Upper lobe of right lung (tissue), 1 donor: ENCODE results near the gene GPR17. TPM values are rescaled to one million over a fixed set of nuclear protein-coding genes. Genes with fewer than 3 reads are reported as not detected.
A peak's percentile ranks its signal among the peaks of the same experiment; 100 is the strongest.

Experiments used
- ATAC-seq: fragments of 200-7000 bp; cut with Tn5 transposase; one replicate; pipeline ENCODE4 v1.9.1; 2020; ENCODE audit warnings: mild to moderate bottlenecking, moderate library complexity
- DNase-seq: peaks from one replicate; pipeline ENCODE4 v3.0.0-alpha.2; 2020
- H3K27ac ChIP-seq: fragments of 200-600 bp; one replicate; pipeline ENCODE4 v1.8.0; 2022
- H3K27me3 ChIP-seq: fragments of 200-600 bp; one replicate; pipeline ENCODE4 v1.8.0; 2022; ENCODE audit warnings: mild to moderate bottlenecking
- H3K36me3 ChIP-seq: fragments of 200-600 bp; one replicate; pipeline ENCODE4 v1.8.0; 2022
- H3K4me1 ChIP-seq: fragments of 200-600 bp; one replicate; pipeline ENCODE4 v1.8.0; 2022
- H3K4me3 ChIP-seq: fragments of 200-600 bp; one replicate; pipeline ENCODE4 v1.8.0; 2022; ENCODE audit warnings: mild to moderate bottlenecking
- H3K9me3 ChIP-seq: fragments of 200-600 bp; one replicate; pipeline ENCODE4 v1.8.0; 2022
- intact Hi-C: fragments of 100-400 bp; cut with DNase I; formaldehyde crosslinking; loops from one replicate; pipeline ENCODE4 v1.11.0; 2022
- total RNA-seq: library from RNA; stranded (reverse); fragmentation: NEBNext Ultra II Directional; extraction: Animal tissue kit (Norgen Biotek cat#: 25700); gene quantifications from one replicate; pipeline ENCODE4 v1.2.1, GENCODE V29; 2021
- TF ChIP-seq, protein P1 (sequence below): fragments of 200-600 bp; IDR thresholded peaks from one replicate; pipeline ENCODE4 v1.8.0; 2022; ENCODE audit warnings: antibody characterized with exemption
- donor health status: DM: no; HTN: yes; CAD: no; lungs with severe emphysema.

The GPR17 gene
- total RNA-seq, 1 donor from 2014 or later = 0.49 TPM

GRCh38 chr2:127660291-127660578 lies 14.3 kb downstream of the GPR17 start:
- no peaks in the 10 kb centered on the region for H3K27me3 ChIP-seq
- DNase-seq = peak; percentile 22

GRCh38 chr2:127661072-127661649 lies 15.2 kb downstream of the GPR17 start:
- Histone ChIP-seq H3K4me3 (no peak overlapping the region), H3K4me1 (peaks cover 25% of the 10 kb centered on the region), H3K27me3 (no peaks in the 10 kb centered on the region), H3K9me3 (no peaks in the 10 kb centered on the region), H3K36me3 (no peaks in the 10 kb centered on the region), H3K27ac (peak overlapping the region; percentile 73)
- TF ChIP-seq, protein P1, sequence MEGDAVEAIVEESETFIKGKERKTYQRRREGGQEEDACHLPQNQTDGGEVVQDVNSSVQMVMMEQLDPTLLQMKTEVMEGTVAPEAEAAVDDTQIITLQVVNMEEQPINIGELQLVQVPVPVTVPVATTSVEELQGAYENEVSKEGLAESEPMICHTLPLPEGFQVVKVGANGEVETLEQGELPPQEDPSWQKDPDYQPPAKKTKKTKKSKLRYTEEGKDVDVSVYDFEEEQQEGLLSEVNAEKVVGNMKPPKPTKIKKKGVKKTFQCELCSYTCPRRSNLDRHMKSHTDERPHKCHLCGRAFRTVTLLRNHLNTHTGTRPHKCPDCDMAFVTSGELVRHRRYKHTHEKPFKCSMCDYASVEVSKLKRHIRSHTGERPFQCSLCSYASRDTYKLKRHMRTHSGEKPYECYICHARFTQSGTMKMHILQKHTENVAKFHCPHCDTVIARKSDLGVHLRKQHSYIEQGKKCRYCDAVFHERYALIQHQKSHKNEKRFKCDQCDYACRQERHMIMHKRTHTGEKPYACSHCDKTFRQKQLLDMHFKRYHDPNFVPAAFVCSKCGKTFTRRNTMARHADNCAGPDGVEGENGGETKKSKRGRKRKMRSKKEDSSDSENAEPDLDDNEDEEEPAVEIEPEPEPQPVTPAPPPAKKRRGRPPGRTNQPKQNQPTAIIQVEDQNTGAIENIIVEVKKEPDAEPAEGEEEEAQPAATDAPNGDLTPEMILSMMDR = no peak
- intact Hi-C loops = no loop called here
- peak; percentile 54 for DNase-seq
- ATAC-seq = no peak

More at GRCh38 chr2:127660291-127660578, 14.3 kb downstream of the GPR17 start:
- Histone ChIP-seq H3K27ac (peak overlapping the region; percentile 73), H3K36me3 (no peaks in the 10 kb centered on the region), H3K4me3 (no peak overlapping the region), H3K4me1 (peaks cover 25% of the 10 kb centered on the region), H3K9me3 (no peaks in the 10 kb centered on the region)
- no peak for ATAC-seq
- intact Hi-C loops = no loop called here
- TF ChIP-seq, protein P1 = no peak

DNA sequence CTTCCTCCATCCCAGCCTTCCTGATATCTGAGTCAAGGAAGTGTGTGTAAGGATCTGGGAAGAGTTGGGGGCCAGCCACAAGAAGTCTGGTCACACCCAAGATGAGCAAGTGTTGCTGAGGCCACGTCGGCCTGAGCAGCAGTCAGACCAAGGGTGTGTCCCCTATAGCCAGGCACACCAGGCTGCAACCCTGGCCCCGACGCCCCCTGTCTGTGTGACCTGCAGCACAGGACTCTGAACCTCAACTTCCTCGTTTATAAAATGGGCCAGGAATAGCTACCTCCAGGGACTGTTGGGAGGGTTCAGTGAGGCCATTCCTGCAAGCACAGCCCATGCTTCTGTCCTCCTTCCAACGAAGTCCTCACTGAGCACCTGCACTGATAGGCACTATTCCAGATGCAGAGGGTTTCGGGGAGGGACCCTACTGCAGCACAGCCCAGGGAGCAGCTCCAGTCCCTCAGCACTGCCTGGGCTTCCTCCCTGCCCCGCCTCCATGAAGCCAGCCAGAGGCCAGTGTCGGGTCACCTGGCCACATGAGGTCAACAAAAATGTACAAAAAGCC lies 16.1 kb downstream of the GPR17 start:
- no peak overlapping the region for H3K4me3 ChIP-seq
- TF ChIP-seq, protein P1 = no peak
- H3K36me3 ChIP-seq = no peaks in the 10 kb centered on the region
- H3K4me1 ChIP-seq = peaks cover 25% of the 10 kb centered on the region
- H3K27me3 ChIP-seq = no peaks in the 10 kb centered on the region
- ATAC-seq (peak; percentile 37), DNase-seq (peak; percentile 66)
- intact Hi-C loops = no loop called here
- no peak overlapping the region for H3K27ac ChIP-seq
- no peaks in the 10 kb centered on the region for H3K9me3 ChIP-seq

DNA sequence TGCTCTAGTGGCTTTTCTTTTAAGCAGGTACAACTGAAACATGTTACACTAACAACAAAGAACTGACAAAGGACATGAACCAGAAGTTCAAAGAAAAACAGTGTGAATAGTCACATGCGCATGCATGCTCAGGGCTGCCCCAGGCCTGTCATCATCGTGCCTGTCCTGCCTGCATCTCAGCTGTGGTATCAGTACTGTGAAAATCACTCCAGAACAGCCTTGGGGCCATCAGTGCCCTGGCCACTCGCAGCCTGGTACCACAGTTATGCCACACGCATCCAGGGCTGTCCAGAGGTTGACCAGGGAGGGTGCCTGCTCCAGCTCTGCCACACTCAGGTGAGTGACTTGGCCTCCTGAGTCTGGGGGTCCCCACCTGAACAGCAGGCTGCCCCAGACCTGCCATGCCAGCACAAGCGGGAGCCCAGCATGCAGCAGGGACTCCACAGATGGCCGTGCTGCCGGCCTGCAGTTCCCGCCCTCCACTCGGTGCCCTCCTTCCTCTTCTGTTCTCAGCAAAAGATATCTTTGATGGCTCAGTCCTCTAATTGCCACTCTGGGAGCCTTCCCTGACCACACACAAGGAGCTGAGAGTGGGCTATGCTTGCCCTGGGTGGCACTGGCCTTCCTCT lies 17.1 kb downstream of the GPR17 start:
- ATAC-seq (no peak), DNase-seq (peak; percentile 57)
- H3K27ac ChIP-seq = peak overlapping the region; percentile 58
- intact Hi-C loops = no loop called here
- H3K4me3 ChIP-seq = no peak overlapping the region
- no peaks in the 10 kb centered on the region for H3K36me3 ChIP-seq
- peaks cover 25% of the 10 kb centered on the region for H3K4me1 ChIP-seq
- no peaks in the 10 kb centered on the region for H3K9me3 ChIP-seq
- TF ChIP-seq, protein P1 = no peak
- H3K27me3 ChIP-seq = no peaks in the 10 kb centered on the region

DNA sequence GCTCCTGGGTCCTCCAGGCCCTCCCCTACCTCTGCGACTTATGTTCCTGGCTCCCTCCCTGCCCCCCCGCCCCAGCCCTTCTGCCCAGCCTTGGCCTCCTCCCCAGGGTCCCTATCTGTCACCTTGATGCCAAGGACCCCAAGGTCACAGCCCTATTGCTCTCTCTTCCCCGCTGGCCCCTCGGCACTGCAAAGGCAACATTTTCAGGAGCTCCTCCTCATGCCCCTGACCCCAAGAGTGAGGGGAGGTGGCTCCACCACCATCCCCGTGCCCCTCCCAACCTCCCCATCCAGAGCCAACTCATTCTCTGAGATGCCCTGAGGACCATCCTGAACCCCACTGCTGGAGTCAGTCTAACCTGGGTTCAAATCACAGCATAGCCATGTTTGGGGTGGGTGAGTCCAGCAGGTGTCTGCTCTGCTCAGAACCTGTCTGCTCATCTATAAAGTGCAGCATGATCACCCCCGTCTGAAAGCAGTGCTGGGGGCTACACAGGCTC lies 17.7 kb downstream of the GPR17 start:
- intact Hi-C loops = no loop called here
- H3K9me3 ChIP-seq = no peaks in the 10 kb centered on the region
- H3K36me3 ChIP-seq = no peaks in the 10 kb centered on the region
- ATAC-seq (no peak), DNase-seq (peak; percentile 48)
- peak overlapping the region; percentile 58 for H3K27ac ChIP-seq
- no peaks in the 10 kb centered on the region for H3K27me3 ChIP-seq
- TF ChIP-seq, protein P1 = no peak
- peak overlapping the region; percentile 46 for H3K4me3 ChIP-seq
- peaks cover 25% of the 10 kb centered on the region for H3K4me1 ChIP-seq
